DOHH2 (cell line): ENCODE results near the gene PSMC5.
"Not testable (repeated sequence)": the region's sequence is repeated elsewhere in the genome, so short reads cannot be mapped to it uniquely, and the experiment has no call there.

Experiments used
- H3F3A ChIP-seq: fragments of 200-600 bp; sonication (generic), shearing (Covaris generic); 2 replicates; pipeline ENCODE4 v1.6.0; 2016; ENCODE audit warnings: antibody characterized with exemption, mild to moderate bottlenecking; ENCODE audit not compliant: control insufficient read depth, insufficient read depth
- H3K27ac ChIP-seq: fragments of 200-600 bp; sonication (generic); 2 replicates; pipeline ENCODE4 v1.5.1; 2014; ENCODE audit warnings: low read depth, mild to moderate bottlenecking, low read length, moderate library complexity
- H3K27me3 ChIP-seq: fragments of 200-600 bp; sonication (generic); 2 replicates; pipeline ENCODE4 v1.6.1; 2014; ENCODE audit warnings: mild to moderate bottlenecking, low read length, mixed read lengths; ENCODE audit not compliant: control insufficient read depth
- H3K36me3 ChIP-seq: fragments of 200-600 bp; sonication (generic); 2 replicates; pipeline ENCODE4 v1.6.1; 2014; ENCODE audit warnings: mild to moderate bottlenecking, low read length, moderate library complexity, mixed read lengths; ENCODE audit not compliant: control insufficient read depth
- H3K4me1 ChIP-seq: fragments of 200-600 bp; sonication (generic); 2 replicates; pipeline ENCODE4 v1.6.1; 2014; ENCODE audit warnings: mild to moderate bottlenecking, low read length, mixed read lengths; ENCODE audit not compliant: control insufficient read depth
- H3K4me2 ChIP-seq: fragments of 200-600 bp; sonication (generic); 2 replicates; pipeline ENCODE4 v1.6.0; 2014; ENCODE audit warnings: mild to moderate bottlenecking, low read length, moderate library complexity
- H3K4me3 ChIP-seq: fragments of 200-600 bp; sonication (generic); 2 replicates; pipeline ENCODE4 v1.5.1; 2014; ENCODE audit warnings: mild to moderate bottlenecking, low read length, mixed read lengths
- H3K79me2 ChIP-seq: fragments of 200-600 bp; sonication (generic); 2 replicates; pipeline ENCODE4 v1.6.1; 2014; ENCODE audit warnings: mild to moderate bottlenecking, low read length, mixed read lengths; ENCODE audit not compliant: control insufficient read depth
- H3K9me2 ChIP-seq: fragments of 200-600 bp; sonication (generic); replicated peaks from 2 replicates; pipeline ENCODE4 v1.6.1; 2014; ENCODE audit warnings: mild to moderate bottlenecking, low read length, mixed read lengths; ENCODE audit not compliant: control insufficient read depth
- H3K9me3 ChIP-seq: fragments of 200-600 bp; sonication (generic); 2 replicates; pipeline ENCODE4 v1.6.1; 2014; ENCODE audit warnings: antibody characterized with exemption, low read length, mixed read lengths; ENCODE audit not compliant: control insufficient read depth, insufficient read depth
- H4K20me1 ChIP-seq: fragments of 200-600 bp; sonication (generic); 2 replicates; pipeline ENCODE4 v1.6.0; 2014; ENCODE audit warnings: low read depth, mild to moderate bottlenecking, antibody characterized with exemption, low read length, moderate library complexity; ENCODE audit not compliant: control insufficient read depth, insufficient read depth
- EZH2phosphoT487 ChIP-seq: fragments of 200-600 bp; sonication (generic); IDR thresholded peaks from 2 replicates; pipeline ENCODE4 v1.6.1; 2017; ENCODE audit warnings: borderline replicate concordance, mild to moderate bottlenecking, antibody characterized with exemption, low read length, moderate library complexity, mixed read lengths
- TF ChIP-seq, protein P1 (sequence below): fragments of 200-600 bp; sonication (generic); IDR thresholded peaks from one replicate; pipeline ENCODE4 v1.5.1; 2014; ENCODE audit warnings: antibody characterized with exemption, mild to moderate bottlenecking, low read depth, low read length; ENCODE audit not compliant: poor library complexity, severe bottlenecking

Gene PSMC5

DNA sequence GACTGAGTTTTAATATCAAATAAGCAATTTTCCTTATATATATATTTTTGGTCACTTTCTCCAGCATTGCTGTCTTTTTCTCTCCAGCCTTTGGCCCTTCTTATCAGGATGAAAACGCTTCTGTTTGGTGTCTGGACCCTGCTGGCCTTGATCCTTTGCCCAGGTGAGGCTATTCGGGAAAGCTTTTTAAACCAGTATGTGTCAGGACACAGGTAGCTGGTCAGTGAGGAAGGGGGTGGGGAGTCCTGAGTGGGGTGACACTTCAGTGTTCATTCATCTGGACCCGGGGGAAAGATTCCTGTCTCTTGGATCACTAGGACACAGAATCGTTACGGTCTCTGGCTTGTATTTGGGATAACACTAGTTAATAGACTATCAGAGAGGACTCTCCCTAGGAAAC, 27.5 kb downstream of the PSMC5 start:
- Histone ChIP-seq H4K20me1 (no peaks in the 10 kb centered on the region), H3K4me3 (no peak overlapping the region), H3K4me1 (no peaks in the 10 kb centered on the region), H3K27ac (no peak overlapping the region), H3F3A (no peaks in the 10 kb centered on the region), H3K79me2 (no peaks in the 10 kb centered on the region), H3K36me3 (no peaks in the 10 kb centered on the region), H3K9me3 (no peaks in the 10 kb centered on the region), H3K27me3 (peaks cover 9% of the 10 kb centered on the region), H3K4me2 (no peak overlapping the region), H3K9me2 (no peaks in the 10 kb centered on the region)
- TF ChIP-seq, protein P1, sequence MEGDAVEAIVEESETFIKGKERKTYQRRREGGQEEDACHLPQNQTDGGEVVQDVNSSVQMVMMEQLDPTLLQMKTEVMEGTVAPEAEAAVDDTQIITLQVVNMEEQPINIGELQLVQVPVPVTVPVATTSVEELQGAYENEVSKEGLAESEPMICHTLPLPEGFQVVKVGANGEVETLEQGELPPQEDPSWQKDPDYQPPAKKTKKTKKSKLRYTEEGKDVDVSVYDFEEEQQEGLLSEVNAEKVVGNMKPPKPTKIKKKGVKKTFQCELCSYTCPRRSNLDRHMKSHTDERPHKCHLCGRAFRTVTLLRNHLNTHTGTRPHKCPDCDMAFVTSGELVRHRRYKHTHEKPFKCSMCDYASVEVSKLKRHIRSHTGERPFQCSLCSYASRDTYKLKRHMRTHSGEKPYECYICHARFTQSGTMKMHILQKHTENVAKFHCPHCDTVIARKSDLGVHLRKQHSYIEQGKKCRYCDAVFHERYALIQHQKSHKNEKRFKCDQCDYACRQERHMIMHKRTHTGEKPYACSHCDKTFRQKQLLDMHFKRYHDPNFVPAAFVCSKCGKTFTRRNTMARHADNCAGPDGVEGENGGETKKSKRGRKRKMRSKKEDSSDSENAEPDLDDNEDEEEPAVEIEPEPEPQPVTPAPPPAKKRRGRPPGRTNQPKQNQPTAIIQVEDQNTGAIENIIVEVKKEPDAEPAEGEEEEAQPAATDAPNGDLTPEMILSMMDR, result no peak
- no peak for TF ChIP-seq EZH2phosphoT487

DNA sequence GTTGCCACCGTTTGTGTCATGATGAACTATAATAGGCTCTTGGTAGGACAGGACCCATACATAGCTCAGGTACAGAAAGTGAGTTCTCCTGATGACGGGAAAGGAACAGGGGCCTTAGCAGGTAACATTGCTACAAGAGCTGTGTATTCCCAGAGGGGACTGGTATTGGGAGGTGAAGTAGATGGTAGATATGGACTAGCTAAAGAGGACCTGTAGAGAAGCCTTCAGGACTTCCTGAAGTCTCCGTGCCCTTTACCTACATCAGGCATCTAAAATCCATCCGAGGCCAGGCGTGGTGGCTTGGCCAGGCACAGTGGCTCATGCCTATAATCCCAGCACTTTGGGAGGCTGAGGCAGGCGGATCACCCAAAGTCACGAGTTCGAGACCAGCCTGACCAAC, 28.0 kb downstream of the PSMC5 start:
- no peak for TF ChIP-seq EZH2phosphoT487
- TF ChIP-seq, protein P1, result no peak
- no peaks in the 10 kb centered on the region for H4K20me1 ChIP-seq
- no peaks in the 10 kb centered on the region for H3F3A ChIP-seq
- no peaks in the 10 kb centered on the region for H3K4me1 ChIP-seq
- H3K9me3 ChIP-seq, result no peaks in the 10 kb centered on the region
- H3K4me2 ChIP-seq, result no peak overlapping the region
- H3K4me3 ChIP-seq, result no peak overlapping the region
- no peaks in the 10 kb centered on the region for H3K9me2 ChIP-seq
- no peak overlapping the region for H3K27ac ChIP-seq
- H3K79me2 ChIP-seq, result no peaks in the 10 kb centered on the region
- peaks cover 14% of the 10 kb centered on the region for H3K27me3 ChIP-seq
- no peaks in the 10 kb centered on the region for H3K36me3 ChIP-seq

DNA sequence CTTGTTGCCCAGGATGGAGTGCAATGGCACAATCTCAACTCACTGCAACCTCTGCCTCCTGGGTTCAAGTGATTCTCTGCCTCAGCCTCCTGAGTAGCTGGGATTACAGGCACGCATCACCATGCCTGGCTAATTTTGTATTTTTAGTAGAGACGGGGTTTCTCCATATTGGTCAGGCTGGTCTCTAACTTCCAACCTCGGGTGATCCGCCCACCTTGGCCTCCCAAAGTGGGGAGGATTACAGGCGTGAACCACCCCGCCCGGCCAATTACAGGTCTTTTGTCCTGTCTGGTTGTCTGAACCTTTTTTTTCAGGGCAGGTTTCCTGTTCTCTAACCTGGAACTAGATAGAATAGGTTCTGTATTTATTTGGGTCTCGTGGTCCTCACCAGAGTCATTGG, 29.2 kb downstream of the PSMC5 start:
- H3K27ac ChIP-seq, H3K4me1 ChIP-seq, H3K79me2 ChIP-seq, H3K4me2 ChIP-seq, H3K9me3 ChIP-seq, H3K9me2 ChIP-seq, H3K4me3 ChIP-seq, H3K36me3 ChIP-seq, H4K20me1 ChIP-seq, H3F3A ChIP-seq: not testable (repeated sequence)
- H3K27me3 ChIP-seq, result peaks cover 24% of the 10 kb centered on the region

DNA sequence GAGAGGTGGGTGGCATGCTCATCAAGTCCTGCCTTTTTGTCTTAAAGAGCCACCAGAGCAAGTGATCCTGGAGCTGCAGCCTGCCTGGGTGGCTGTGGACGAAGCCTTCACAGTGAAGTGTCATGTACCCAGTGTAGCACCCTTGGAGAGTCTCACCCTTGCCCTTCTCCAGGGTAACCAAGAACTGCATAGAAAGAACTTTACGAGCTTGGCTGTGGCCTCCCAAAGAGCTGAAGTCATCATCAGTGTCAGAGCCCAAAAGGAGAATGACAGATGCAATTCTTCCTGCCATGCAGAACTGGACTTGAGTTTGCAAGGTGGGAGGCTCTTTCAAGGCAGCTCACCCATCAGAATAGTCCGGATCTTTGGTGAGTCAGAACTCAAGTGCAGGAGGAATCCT, 32.0 kb downstream of the PSMC5 start:
- Histone ChIP-seq H3F3A (no peaks in the 10 kb centered on the region), H4K20me1 (no peaks in the 10 kb centered on the region), H3K4me3 (no peak overlapping the region), H3K36me3 (no peaks in the 10 kb centered on the region), H3K27ac (no peak overlapping the region), H3K9me3 (no peaks in the 10 kb centered on the region), H3K4me1 (no peaks in the 10 kb centered on the region), H3K9me2 (no peaks in the 10 kb centered on the region), H3K79me2 (no peaks in the 10 kb centered on the region), H3K27me3 (peaks cover 24% of the 10 kb centered on the region), H3K4me2 (no peak overlapping the region)
- TF ChIP-seq, protein P1, result no peak
- no peak for TF ChIP-seq EZH2phosphoT487

DNA sequence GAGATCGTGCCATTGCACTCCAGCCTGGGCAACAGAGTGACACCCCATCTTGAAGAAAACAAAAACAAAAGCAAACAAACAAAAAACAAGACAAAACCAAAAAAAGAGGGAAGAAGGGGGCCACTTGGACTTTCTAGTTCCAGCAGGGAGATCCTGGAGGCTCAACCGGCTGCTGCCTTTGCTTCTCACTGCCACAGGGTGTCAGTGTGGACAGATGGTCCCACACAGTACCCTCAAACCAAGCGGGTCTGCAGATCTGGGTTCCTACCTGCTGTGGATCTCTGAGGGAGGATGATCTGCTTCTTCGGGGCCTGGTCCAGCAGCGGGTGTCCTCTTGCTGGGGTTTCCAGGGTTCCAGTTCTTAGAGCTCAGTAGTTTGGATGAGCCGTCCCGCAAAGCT, 39.4 kb downstream of the PSMC5 start:
- not testable (repeated sequence) for H4K20me1 ChIP-seq, H3K9me2 ChIP-seq, H3K9me3 ChIP-seq, H3K27ac ChIP-seq, H3F3A ChIP-seq, H3K79me2 ChIP-seq, H3K4me3 ChIP-seq, H3K27me3 ChIP-seq, H3K36me3 ChIP-seq
- Histone ChIP-seq H3K4me1 (peaks cover 16% of the 10 kb centered on the region), H3K4me2 (peak overlapping the region; percentile 47)
